Retina (tissue), 1 donor: ENCODE data around the gene TAPT1.
"Not testable (repeated sequence)": the region's sequence is repeated elsewhere in the genome, so short reads cannot be mapped to it uniquely, and the experiment has no call there.

Experiments used
- DNase-seq: peaks from one replicate; pipeline ENCODE4 v3.0.0-alpha.2; 2016

TAPT1 gene, protein sequence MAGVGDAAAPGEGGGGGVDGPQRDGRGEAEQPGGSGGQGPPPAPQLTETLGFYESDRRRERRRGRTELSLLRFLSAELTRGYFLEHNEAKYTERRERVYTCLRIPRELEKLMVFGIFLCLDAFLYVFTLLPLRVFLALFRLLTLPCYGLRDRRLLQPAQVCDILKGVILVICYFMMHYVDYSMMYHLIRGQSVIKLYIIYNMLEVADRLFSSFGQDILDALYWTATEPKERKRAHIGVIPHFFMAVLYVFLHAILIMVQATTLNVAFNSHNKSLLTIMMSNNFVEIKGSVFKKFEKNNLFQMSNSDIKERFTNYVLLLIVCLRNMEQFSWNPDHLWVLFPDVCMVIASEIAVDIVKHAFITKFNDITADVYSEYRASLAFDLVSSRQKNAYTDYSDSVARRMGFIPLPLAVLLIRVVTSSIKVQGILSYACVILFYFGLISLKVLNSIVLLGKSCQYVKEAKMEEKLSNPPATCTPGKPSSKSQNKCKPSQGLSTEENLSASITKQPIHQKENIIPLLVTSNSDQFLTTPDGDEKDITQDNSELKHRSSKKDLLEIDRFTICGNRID

DNA sequence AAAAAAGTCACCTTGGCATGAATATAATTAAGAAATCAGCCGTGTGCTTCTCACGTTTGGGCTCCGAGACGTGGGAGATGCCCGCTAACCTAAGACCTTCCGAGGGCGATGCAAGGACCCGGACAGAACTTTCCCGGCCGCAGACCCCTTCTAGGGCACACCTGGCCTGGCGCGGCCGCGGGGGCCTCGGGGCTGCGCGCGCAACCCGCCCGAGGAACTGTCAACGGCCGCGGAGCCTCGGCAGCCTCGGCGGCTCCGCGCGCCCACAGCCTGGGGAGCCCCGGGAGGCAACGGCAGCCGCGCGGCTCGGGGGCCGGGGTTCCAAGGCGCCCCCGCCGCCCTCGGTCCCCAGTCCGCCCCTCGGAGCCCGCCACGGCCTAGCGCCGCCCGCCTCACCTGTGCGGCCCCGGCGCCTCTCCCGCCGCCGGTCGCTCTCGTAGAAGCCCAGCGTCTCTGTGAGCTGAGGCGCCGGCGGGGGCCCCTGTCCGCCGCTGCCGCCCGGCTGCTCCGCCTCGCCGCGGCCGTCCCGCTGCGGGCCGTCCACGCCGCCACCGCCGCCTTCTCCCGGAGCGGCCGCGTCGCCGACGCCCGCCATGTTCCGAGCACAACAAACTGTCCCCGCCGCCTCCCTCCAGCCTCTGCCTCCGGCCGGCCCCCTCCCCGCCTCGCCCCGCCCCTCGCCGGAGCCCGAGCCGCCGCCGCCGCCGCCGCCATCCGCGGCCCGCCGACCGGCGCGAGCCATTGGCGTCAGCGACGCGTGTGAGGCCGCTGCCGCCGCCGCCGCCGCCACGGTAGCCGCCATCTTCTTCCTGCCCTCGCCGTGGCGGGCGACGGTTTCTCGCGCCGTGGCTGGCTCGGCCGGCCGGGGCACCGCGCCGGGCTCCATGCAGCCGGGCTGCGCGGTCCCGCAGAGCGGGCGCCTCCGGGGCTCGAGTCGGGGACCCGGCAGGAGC, at the start of gene TAPT1:
TSS of gene TAPT1 (minus strand) at position 609 of the 953 bp plus-strand sequence. CDS start at position 595, 14 bp downstream.
- DNase-seq: peak; percentile 44

DNA sequence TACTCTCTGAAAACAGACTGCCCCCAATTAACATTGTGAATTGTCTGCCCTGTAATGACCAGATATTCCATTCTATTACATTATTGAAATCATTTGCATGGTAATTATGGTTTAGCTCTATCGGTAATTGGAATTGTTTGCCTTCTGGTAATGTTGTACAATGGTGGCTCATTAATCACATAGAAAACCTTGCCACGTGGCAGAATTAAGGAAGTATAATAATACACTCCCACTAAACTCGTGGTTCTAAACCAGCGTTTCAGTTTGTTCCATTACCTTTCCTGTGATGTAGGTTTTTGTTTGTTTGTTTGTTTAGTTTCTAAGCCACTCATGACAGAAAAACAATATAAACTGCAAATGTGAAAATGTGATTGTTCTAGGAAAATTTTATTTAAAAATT, 45.1 kb upstream of the TAPT1 start:
- DNase-seq: no peak

DNA sequence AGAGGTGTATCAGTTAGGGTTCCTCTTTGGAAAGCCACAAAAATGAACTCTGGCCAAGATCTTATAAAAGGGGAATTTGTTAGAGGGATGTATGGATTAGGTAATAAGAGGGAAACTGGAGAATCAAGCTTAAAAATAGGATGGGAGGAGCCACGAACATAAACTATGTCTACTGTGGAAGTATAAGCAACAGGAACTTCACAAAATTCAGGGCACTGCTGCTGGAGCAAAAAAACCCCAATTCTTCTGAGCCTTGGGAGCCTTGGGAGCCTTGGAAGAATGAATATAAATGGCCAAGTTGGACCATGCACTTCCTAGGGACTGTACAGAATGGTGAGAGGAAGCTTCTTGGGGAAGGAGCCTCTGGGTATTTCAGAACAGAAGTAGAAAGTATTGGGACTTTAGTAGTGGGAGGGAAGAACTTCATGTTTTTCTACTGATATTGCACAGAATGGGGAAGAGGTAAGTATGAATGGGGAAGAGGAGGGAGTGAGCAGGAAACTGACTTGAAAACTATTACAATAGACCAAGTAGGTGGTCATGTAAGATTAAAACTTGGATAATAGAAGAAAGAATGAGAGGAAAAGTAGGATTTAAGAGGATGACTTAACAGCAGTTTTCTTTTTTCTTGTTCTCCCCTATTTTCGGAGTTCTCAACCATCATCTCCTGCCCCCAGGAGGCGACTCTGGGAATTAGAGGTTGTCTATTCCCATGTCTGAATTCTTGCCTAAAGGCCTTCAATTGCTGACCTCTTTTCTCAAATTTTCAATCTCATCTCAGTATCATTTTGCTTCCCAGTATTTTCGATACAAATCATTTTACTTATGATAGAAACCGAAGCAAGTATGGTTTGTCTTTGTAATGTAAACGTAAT, 44.4 kb upstream of the TAPT1 start:
- no peak for DNase-seq

DNA sequence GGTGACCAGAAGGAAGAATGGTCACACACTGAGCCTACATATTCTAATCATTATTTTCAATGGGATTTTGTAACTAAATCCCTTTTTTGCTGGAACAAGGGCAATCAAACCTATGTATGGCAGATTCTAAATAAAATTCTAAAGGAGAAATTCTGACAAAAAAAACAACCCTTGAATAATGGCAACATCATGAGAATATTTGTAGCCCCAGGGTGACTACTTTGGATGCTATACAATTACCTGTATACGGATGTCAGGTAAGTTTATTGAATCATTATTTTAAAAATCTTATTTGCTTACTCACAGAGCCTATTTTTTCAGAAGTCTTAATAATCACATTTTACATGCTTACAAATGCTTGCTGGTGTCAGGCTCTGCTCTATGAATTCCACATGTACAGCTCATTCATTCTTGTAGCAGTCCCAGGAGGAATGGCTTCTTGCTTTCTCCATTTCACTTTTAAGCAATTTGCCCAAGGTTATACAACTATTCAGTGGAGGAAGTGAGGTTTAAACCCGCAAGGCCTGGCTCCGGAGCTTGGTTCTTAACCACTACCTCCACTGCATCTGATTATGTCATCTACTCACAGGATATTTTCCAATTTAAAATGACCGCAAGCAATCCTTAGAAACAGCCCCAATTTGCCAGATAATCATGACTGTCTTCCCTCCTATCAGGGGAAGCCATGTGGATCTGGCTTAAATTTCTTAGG, 43.6 kb upstream of the TAPT1 start:
- not testable (repeated sequence) for DNase-seq

DNA sequence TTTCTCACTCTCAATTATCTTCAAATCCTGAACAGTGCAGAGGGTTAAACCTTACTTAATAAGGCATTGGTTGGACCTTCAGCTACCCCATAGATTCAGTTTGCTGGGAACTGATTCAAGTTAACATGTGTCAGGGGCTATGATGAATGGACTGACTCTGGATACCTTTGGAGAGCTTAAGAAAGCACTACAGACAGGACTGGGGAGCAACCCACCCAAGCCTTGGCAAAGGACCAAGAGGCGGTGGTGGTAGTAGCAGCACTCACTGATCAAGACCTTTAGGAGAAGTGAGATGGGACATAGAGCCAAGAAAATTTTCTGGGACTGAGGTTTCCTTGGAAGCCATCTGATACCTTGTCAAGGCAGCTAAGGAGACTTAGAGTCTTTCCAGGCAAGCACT, 43.0 kb upstream of the TAPT1 start:
- DNase-seq: no peak

DNA sequence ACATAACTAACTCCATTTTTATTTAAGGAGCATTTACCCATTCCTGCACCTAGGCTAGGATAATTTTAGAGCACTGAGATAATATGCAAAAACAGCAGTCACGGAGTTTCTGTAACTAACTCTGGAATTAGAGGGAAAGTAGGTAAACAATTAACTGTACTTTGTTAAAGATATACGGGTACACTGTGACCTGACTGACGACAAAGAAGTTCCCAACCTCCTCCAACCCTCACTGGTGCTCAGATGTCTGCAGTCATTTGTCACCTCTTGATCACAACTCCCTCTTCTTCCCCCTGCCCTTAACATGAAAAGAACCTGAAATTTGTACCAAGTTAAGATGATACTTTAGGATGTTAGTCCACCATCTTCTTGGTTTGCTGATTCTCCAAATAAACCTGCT, 42.0 kb upstream of the TAPT1 start:
- DNase-seq: no peak

DNA sequence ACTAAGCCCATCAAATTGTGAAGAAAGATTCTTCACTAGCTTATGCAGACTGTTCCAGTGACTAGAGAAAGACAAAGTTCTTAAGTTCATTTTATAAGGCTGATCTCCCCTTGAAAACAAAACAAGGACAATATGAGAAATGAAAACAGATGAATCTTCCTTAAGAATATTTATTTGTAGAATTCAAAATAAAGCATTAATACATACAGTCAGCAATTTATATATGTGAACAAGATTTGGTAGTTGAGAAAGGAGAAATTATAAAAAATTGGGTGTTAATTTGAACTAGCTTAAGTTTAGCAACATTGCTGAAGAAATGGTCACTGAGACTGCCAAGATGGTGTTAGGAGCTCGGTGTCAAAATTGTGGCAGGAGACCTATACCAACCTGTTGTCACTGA, 41.4 kb upstream of the TAPT1 start:
- DNase-seq: no peak

DNA sequence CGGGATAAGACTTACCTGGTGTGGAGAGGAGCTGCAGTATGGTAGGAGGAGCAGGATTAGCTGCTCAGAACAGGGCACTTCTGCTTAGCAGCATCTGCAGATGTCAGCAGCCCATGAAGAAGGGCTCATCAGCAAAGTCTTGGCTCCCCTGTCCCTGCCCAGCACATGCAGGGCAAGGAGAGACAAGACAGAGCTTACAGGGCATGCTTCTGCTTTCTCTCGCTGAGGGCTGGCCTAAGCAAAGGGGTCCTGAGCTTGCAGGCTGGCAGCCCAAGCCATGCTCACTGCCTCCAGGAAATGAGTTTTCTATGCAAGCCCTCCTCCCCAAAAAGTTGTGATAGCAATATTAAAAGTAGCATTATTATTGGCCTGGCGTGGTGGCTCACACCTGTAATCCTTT, 39.5 kb upstream of the TAPT1 start:
- no peak for DNase-seq

DNA sequence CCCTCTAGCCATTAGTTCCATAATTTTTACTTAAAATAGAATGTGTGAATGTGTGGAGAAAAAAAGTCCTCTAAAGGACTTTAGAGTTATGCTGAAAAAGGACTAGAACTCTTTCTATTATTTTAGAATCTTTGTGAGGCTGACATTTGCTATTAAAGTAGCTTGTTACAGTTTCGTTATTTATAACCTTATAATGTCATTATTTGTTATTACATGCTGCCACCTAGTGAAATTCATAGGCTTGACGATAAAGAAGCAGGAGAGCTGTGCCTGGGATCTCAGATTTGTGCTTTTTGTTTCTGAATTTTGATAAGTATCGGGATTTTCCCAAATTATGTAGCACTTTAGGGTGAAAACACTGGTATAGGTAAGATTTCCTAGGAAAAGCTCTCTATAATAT, 38.5 kb upstream of the TAPT1 start:
- DNase-seq: no peak

DNA sequence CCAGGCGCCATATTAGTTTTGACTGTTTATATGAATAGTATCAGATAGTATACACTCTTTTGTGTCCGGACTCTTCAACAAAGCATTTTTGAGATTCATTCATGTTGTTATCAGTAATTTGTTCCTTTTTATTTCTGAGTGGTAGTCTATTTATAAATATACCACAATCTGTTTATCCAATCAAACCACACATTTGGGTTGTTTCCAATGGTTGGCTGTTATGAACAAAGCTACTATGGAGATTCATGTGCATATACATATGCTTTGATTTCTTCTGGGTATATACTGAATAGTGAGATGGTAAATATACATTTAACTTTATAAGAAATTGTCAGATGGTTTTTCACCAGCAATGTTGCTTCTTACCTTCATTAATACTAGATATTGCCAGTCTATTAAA, 36.8 kb upstream of the TAPT1 start:
- no peak for DNase-seq

DNA sequence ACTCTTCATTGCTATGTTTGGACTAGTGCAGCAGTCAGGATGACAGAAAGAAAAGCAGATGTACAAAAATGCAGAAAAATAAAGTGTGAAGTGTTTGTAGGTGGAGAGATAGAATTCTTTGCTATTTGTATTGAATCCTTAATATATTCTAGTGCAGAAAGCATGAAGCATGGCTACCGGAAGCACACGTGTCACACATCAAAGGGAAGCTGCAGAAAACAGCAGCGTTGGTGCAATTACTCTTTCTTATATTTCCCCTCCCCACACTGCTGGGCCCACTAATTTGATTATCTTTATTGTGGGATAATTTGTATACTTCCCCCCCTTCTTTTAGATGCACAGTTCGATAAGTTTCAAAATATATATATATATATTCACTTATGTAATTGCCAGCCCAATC, 35.9 kb upstream of the TAPT1 start:
- DNase-seq: no peak

DNA sequence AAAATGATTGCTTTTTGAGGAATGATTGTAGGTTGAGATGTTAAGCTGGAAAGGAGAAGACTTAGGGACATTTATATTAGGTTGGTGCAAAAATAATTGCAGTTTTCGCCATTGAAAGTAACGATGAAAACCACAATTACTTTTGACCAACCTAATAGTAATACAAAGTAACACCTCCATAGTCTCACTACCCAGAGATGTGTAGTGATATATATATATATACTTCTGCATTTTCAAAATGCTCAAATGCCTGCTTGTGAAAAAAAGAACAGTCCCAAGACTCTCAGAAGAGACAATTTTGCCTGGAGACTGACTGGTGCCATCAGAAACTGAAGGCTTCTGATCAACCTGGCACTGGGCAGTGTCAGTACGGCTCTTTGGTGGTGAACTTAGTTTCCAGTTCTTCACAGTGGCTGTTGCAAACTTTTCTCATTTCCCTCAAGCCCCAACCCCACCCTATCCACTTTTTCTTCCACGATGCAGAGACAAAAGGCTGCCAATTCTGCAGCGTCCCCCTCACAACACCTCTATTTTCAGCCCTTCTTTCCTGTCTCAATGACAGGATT, 35.1 kb upstream of the TAPT1 start:
- no peak for DNase-seq

DNA sequence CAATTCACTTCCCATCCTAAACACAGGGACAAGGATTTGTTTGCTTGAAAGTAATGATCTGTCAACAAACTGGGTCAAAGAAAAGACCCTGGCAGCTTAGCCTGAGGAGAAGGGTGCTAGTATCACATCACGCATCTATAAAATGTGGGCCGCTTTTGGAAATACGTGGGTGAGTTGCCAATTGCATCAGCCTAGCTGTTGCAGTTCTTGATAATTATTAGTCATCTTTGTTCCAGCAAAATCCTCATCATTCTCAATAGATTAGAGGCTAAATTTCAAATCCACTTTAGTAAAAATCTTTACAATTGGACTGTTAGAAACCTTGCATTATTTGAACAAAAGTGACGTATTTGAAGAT, 33.6 kb upstream of the TAPT1 start:
- DNase-seq: no peak

DNA sequence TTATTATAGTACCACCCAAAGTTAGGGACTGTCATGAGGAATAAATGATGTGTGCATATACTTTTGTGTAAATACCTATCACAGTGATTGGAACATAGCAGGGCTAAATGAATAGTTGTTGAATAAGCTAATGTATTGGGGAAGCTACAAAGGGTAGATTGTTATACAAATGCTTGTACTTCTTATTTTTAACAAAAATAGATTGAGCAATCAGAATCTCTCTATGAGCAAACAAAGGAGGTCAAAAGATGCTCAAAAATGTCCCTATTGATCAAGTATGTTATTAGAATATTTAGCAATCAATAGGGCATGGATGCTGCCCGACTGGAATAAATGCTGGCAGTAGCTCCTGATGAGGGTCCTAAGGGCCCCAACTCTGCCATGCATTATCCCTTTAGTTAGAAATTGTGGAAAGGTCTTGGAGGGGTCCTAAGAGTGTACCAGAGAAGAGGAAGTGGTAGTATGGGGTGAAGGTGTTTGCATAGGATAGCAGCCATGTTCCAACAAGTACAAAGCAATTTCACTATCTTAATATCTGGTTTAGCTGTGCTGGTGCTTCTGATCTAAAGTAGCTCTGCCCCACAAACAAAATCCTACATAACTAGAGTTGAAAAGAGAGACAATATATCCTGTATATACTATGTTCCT, 33.1 kb upstream of the TAPT1 start:
- no peak for DNase-seq

DNA sequence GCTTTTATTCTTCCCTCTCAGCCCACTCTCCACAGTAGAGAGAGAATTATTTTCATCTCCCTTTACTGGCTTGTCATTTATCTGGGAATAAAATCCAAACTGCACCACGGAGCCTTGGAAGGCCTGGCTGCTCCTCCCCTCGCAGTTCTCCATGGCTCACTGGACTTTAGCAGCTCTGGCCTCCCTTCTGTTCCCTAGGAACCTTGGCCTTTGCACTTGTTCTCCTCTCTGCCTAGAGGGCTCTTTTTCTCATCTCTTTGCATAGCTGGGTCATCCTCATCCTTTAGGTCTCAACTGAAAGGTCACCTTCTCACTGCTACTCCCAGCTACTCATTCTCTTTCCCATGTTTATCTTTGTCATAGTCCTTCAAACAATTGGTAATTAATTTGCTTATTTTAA, 31.3 kb upstream of the TAPT1 start:
- DNase-seq: no peak

DNA sequence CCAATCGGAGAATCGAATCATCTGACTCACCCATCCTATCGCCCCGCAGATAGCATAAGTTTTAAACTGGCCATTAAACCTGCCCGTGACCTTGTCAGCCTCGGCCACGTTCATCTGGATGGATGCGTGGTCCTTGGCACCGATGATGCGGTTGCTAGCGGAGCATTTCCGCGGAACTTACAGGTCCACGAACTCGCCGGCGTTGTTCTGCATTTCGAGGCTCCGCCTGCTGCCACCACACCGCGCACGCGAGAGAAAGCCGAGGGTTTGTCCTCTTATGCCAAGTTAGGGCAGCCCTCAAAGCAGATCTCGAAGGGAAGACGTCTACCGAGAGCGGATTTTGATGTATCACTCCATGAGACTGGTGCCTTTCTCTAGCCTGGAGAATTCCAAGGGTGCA, 30.1 kb upstream of the TAPT1 start:
- no peak for DNase-seq

DNA sequence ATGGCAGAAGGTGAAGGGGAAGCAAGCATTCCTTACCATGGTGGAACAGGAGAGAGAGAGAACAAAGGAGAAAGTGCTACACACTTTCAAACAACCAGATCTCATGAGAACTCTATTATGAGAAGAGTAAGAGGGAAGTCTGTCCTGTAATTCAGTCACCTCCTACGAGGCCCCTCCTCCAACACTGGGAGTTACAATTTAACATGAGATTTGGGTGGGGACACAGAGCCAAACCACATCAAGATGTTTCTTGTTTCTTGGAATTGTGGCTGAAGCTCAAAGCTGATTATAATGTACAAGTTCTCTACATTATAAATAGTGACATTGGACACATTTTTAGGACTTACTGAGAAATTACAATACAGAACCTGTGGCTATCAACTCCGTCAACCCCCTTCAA, 29.5 kb upstream of the TAPT1 start:
- no peak for DNase-seq

DNA sequence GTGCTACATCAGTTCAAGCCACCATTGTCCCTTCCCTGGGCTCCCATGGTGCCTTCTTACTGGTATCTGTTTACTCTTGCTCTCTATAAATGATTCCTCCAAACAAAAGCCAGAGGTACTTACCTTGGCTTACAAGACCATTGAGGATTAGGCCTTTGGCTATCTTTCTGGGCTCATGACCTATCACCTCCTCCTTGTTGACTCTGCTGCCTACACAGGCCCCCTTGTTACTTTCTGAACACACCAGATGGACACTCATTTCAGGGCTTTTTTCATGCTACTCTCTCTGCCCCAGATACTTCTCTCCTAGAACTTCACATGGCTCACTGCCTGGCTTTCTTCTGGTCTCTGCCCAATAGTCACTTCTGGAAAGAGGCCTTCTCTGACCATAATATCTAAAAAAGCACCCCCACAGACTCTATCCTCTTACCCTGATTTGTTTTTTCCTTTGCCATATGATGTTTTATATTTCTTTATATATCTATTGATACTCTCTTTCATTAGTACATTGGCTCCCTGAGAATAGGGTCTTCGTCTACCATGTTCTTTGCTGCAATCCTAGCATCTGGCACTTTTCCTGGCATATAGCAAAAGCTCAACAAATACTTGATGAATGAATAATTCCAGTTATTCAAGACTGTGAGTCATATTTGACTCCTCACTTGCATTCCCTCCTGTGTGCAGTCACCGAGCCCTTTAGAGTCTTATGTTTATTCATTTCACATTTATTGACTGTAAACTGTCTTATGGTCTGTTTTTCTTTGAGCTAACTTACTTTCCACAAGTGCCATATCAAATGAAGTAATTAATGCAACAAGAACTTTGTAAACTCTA, 27.1 kb upstream of the TAPT1 start:
- no peak for DNase-seq

DNA sequence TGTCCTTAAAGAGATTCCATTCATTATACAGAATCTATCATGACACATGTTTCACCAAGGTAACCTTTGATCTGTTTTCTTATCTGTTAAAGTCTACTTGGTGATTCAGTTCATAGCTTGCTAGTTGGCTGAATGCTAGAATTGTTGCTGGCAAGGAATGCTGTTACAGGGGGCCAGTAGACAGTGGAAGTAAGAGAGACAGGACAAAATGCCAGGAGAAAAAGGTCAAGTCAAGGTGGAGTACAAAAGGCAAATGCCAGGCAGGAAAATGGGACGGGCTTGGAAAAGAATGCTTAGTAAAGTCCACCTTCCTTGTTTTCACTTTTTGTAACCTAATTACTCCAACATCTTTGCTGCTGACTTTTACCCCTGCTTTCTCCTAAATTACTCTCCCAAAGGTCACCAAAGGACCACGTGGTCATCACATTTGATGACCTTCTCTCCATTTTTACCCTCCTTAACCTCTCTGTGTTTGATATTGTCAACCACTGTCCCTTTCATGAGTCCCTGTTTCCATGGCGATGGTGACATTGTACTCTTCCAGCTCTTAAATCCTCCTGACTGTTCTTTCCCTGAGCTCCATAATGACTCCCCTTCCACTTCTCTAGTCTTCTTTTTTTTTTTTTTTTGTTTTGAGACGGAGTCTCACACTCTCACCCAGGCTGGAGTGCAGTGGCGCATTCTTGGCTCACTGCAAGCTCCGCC, 24.5 kb upstream of the TAPT1 start:
- no peak for DNase-seq

DNA sequence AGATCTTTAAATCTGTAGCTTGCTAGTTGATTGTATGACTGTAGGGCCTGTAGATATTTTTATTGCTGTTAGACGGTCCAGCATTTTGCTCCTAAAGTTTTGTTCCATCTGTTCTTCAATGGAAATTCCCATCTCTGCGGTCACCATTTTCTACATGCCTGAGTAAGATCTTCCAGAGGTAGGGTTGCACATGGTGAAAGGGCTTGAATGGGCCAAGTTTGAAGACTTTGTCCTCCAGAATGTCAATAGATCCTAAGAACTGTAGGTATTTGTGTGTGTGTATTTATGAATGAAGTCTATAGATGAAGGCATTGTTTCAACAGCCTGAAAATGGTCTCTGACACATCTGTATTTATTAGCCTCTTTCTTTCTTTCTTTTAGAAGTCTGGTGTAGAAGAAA, 22.3 kb upstream of the TAPT1 start:
- DNase-seq: no peak
